Neuron (in vitro differentiated cells): ENCODE results near the gene ELL.
"Not testable (repeated sequence)": the region's sequence is repeated elsewhere in the genome, so short reads cannot be mapped to it uniquely, and the experiment has no call there.

ENCODE experiments used
- H2AFZ ChIP-seq: one replicate; pipeline ENCODE4 v1.6.1; 2013; ENCODE audit warnings: low read depth, mild to moderate bottlenecking, inconsistent platforms, low read length, moderate library complexity
- H3K27me3 ChIP-seq: one replicate; pipeline ENCODE4 v1.6.1; 2013; ENCODE audit warnings: low read length; ENCODE audit not compliant: insufficient read depth
- H3K36me3 ChIP-seq: one replicate; pipeline ENCODE4 v1.6.1; 2013; ENCODE audit warnings: low read length; ENCODE audit not compliant: insufficient read depth
- H3K4me1 ChIP-seq: one replicate; pipeline ENCODE4 v1.6.1; 2013; ENCODE audit warnings: low read length; ENCODE audit not compliant: insufficient read depth
- H3K4me3 ChIP-seq: 2 replicates; pipeline ENCODE4 v1.5.1; 2013; ENCODE audit warnings: mild to moderate bottlenecking, low read length, moderate library complexity
- H3K9me3 ChIP-seq: one replicate; pipeline ENCODE4 v1.6.1; 2013; ENCODE audit warnings: low read length

ELL gene

DNA sequence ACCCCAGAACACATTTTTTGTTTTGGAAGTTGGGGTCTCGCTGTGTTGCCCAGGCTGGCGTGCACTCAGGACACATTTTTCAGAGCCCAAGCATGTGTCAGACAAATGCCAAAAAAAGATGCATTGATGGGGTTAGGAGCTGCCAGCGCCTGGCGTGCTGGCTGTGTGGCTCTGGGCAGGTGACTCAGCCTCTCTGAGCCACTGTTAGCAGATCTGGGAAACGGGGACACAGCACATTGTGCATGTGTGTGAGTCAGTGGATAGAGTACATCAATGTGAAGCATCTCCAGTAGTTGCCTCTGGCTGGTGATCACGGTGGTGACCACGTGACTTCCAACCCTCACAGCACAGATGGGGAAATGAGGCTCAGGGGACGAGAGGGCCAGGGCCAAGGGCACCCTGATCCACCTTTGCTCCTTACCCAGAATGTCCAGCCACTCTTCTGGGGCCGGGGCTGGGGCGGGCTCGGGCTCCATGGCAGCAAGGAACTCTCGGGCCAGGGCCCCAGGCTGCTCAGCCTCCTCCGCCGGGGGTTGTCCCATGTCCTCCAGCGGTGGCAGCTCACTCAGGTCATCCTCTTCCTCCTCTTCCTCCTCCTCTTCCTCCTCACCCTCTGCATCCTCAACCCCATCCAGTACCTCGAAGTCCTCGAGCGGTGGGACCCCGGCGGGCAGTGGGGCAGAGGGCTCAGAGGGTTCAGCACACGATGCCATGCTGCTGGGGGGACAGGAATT is 19.6 kb upstream of the ELL start:
- Histone ChIP-seq H3K4me1 (peaks cover 10% of the 10 kb centered on the region), H3K36me3 (peaks cover 42% of the 10 kb centered on the region), H2AFZ (no peak overlapping the region), H3K27me3 (no peaks in the 10 kb centered on the region), H3K4me3 (no peak overlapping the region), H3K9me3 (no peaks in the 10 kb centered on the region)

DNA sequence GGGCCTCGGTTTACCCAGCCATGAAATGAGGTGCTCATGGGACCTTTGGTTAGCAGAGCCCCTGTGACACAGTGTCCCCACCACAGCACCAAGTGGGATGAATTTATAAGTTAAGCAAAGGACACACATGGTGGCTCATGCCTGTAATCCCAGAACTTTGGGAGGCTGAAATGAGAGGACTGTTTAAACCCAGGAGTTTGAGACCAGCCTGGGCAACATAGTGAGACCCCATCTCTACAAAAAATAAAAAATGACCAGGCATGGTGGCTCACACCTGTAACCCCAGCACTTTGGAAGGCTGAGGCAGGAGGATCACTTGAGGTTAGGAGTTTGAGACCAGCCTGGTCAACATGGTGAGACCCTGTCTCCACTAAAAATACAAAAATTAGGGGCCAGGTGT is 18.3 kb upstream of the ELL start:
- peaks cover 50% of the 10 kb centered on the region for H3K36me3 ChIP-seq
- not testable (repeated sequence) for H3K9me3 ChIP-seq, H3K4me3 ChIP-seq, H3K4me1 ChIP-seq, H3K27me3 ChIP-seq, H2AFZ ChIP-seq

DNA sequence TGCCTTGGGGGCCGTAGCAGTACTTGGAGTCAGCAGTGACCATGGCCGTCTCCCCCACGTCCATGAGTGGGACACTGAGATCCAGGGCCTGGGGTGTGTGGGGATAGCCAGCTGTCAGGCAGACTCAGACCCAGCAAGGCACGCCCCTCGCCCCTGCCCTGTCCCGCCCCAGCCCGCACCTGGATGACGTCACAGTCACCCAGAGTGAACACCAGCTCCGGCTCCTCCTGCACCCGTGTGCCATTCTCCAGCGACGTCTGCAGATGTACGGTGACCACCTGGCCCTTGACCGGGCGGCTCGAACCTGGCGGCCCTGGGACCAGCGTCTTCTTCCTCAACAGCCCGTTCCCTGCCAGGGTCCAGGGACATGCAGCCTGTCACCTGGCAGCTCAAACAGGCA is 17.5 kb upstream of the ELL start:
- Histone ChIP-seq H3K9me3 (no peaks in the 10 kb centered on the region), H2AFZ (no peak overlapping the region), H3K36me3 (peaks cover 52% of the 10 kb centered on the region), H3K4me1 (peaks cover 10% of the 10 kb centered on the region), H3K4me3 (no peak overlapping the region), H3K27me3 (no peaks in the 10 kb centered on the region)

DNA sequence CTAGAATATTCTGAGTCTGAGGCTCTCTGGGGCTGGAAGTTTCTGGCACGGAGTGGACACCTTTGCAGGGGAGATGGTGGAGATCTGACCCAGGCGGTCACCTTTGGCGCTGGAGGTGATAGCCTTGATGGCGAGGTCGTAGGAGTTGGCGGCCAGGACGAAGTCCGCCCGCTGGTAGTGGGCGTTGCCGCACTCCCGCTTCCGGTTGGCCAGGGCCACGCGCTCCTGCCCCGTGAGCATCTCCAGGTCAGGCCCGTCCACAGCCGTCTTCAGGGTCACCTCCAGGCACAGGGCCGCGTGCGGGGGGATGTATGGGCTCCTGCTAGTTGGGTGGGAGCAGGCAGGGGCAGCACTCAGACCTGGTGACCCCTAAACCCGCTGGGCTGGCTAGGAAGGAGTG is 16.2 kb upstream of the ELL start:
- no peaks in the 10 kb centered on the region for H3K9me3 ChIP-seq
- H3K4me3 ChIP-seq = no peak overlapping the region
- H3K27me3 ChIP-seq = no peaks in the 10 kb centered on the region
- no peak overlapping the region for H2AFZ ChIP-seq
- peaks cover 6% of the 10 kb centered on the region for H3K4me1 ChIP-seq
- H3K36me3 ChIP-seq = peaks cover 53% of the 10 kb centered on the region

DNA sequence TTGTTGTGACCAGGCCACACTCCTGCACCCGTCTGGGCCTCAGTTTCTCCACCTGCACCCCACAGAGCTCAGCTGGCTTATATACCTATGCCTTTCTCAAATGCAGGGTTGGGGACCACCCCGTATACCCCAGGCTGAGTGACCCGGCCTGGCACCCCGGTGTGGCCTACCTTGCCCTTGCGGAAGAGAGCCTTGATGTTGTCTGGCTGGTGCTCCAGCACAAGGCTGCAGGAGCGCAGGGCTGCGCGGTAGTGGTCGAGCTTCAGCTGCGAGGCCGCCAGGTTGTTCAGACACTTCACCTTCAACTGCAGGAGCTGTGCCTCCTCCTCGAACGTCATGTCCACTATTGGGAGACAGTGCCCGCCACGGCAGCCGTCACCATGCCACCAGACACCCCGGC is 15.6 kb upstream of the ELL start:
- Histone ChIP-seq H3K27me3 (no peaks in the 10 kb centered on the region), H3K36me3 (peaks cover 59% of the 10 kb centered on the region), H3K4me3 (no peak overlapping the region), H2AFZ (no peak overlapping the region), H3K4me1 (peaks cover 3% of the 10 kb centered on the region), H3K9me3 (no peaks in the 10 kb centered on the region)

DNA sequence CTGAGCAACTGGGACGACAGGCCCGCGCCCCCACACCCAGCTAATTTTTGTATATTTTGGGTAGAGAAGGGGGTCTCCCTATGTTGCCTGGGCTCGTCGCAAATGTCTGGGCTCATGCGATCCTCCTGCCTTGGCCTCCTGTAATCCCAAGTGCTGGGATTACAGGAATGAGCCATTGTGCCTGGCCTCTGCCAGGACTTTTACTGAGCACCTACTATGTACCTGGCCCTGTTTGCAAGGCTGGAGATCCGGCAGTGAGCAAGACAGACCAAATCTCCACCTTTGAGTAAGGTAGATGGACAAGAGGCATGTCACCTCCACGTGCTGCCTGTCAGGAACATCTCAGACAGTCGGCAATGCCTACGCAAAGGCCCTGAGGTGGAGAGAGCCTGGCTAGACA is 14.6 kb upstream of the ELL start:
- Histone ChIP-seq H2AFZ (no peak overlapping the region), H3K9me3 (no peaks in the 10 kb centered on the region), H3K4me1 (no peaks in the 10 kb centered on the region), H3K36me3 (peaks cover 60% of the 10 kb centered on the region), H3K27me3 (no peaks in the 10 kb centered on the region), H3K4me3 (no peak overlapping the region)

DNA sequence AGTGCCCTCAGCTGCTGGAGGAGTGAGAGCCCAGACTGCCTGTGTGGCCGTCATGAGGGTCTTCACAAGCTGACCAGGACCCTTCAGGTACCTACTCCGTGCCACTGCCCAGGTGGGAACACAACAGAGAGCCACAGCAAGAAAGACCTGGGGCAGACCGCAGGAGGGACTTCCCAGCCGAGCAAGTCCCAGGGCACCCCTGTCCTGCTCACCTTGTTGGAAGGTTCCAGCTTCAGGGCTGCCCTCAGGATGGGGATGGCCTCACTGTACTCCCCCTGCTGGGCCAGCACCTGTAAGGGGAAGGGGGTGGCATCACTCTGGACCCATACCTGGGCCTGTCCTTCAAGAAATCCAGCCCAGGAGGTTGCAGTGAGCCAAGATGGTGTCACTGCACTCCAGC is 11.2 kb upstream of the ELL start:
- Histone ChIP-seq H3K4me1 (no peaks in the 10 kb centered on the region), H3K4me3 (no peak overlapping the region), H2AFZ (no peak overlapping the region), H3K27me3 (no peaks in the 10 kb centered on the region), H3K36me3 (peaks cover 38% of the 10 kb centered on the region), H3K9me3 (no peaks in the 10 kb centered on the region)

DNA sequence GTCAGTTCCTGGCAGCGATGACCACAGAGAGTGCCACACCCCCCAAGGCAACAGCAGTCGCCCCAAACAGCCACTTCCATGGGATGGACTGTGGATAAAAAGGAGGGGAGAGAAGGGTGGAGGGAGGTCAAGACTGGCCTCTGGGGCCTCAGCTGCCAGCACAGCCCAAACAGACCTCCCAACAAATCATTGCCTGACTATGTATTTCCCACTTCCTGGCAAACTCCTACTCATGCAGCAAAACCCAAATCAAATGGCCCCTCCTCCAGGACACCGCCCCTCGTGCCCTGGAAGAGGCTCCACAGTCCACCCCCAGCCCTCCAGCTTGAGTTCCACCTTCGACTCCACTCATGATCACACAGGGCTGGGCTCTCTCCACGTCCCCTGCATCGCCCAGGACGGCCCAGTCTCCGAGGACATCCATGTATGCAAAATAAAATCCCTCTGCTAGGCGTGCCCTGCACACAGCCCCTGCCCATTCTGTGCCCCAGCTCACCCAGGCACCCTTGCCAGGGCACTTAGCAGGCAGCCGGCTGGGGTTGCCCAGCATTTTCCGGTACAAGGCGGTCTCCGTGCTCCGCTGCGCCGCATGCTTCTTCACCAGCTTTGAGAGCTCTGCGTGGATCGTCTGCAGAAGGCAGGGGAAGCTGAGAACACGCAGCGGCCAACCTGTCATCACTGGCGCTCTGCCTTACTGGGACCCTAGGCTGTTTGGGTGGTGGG is 10.5 kb upstream of the ELL start:
- Histone ChIP-seq H2AFZ (no peak overlapping the region), H3K4me3 (no peak overlapping the region), H3K9me3 (no peaks in the 10 kb centered on the region), H3K27me3 (no peaks in the 10 kb centered on the region), H3K4me1 (no peaks in the 10 kb centered on the region), H3K36me3 (peaks cover 31% of the 10 kb centered on the region)

DNA sequence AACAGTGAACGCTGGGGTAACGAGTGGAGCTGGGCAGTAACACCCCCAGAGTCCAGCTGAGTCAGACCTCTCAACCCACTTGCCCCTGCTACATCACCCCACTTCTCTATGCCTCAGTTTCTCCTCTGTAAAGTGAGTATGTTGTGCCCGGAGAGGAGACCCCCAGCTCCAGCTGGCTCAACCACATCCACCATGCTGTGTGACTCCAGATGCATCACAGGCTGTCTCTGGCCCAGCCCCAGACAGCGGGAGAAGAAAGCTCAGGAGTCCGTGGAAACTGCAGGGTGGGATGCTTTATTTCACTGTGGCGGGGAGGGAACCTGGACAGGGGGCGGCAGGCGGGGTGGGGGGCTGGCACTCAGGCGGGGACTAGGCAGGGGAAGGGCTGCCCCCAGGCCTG is 9.6 kb upstream of the ELL start:
- H3K27me3 ChIP-seq = no peaks in the 10 kb centered on the region
- H3K9me3 ChIP-seq = no peaks in the 10 kb centered on the region
- peaks cover 22% of the 10 kb centered on the region for H3K36me3 ChIP-seq

DNA sequence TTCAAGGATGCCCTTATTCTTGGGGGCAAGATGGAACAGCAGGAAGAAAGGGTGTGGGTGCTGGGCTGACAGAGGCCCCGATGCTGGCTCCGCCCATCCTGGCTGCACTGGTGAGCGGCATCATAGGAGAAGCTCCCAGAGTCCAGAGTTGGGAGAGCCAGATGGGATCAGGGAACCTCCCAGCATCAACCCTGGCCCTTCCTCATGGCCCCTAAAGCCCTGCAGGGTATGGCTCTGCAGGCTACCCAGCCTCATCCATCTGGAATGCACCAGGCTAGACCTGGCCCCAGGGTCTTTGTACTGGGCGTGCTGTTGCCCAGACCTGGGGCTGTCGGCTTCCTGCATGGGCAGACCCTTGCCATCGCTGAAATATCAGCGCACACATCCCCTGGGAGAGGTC is 7.9 kb upstream of the ELL start:
- Histone ChIP-seq H3K36me3 (peaks cover 11% of the 10 kb centered on the region), H3K4me1 (no peaks in the 10 kb centered on the region), H3K9me3 (no peaks in the 10 kb centered on the region), H3K27me3 (no peaks in the 10 kb centered on the region), H3K4me3 (no peak overlapping the region), H2AFZ (no peak overlapping the region)

More for the DNA sequence above, 9.6 kb upstream of the ELL start:
- Histone ChIP-seq H2AFZ (no peak overlapping the region), H3K4me3 (no peak overlapping the region), H3K4me1 (no peaks in the 10 kb centered on the region)

DNA sequence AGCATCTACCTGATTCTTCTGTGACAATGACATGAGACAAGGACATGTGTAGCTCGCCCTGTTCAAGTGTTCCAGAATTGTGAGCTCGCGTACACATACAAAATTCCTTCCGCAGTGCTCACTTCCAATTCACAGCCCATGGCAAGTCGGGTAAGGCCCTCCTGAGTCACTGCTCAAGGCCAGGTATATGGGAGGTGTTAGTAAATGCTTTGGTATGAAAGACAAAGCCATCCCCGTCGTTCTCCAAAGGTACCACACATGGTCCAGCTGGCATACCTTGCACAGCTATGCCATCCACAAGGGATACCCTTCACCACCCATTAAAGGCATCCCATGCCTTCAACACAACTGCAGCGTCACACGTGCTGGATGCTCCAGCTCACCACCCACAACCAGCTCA is 4.4 kb upstream of the ELL start:
- Histone ChIP-seq H3K36me3 (peaks cover 2% of the 10 kb centered on the region), H3K4me3 (no peak overlapping the region)

DNA sequence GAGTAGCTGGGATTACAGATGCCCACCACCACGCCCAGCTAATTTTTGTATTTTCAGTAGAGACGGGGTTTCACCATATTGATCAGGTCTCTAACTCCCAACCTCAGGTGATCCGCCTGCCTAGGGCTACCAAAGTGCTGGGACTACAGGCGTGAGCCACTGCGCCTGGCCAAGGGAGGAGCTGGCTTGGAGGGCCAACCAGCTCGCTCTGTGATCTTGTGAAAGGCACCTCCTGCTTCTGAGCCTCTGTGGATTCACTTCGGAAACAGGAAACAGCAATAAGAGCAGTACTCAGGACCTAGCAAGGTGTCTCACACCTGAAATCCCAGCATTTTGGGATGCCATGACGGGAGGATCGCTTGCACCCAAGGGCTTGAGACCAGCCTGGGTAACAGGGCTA is 2.0 kb upstream of the ELL start:
- no peaks in the 10 kb centered on the region for H3K9me3 ChIP-seq
- no peak overlapping the region for H3K4me3 ChIP-seq
- H2AFZ ChIP-seq = no peak overlapping the region
- no peaks in the 10 kb centered on the region for H3K27me3 ChIP-seq
- no peaks in the 10 kb centered on the region for H3K36me3 ChIP-seq
- peaks cover 13% of the 10 kb centered on the region for H3K4me1 ChIP-seq

More for the DNA sequence above, 4.4 kb upstream of the ELL start:
- H3K4me1 ChIP-seq = peaks cover under 1% of the 10 kb centered on the region
- H3K9me3 ChIP-seq = no peaks in the 10 kb centered on the region
- H3K27me3 ChIP-seq = no peaks in the 10 kb centered on the region
- no peak overlapping the region for H2AFZ ChIP-seq

DNA sequence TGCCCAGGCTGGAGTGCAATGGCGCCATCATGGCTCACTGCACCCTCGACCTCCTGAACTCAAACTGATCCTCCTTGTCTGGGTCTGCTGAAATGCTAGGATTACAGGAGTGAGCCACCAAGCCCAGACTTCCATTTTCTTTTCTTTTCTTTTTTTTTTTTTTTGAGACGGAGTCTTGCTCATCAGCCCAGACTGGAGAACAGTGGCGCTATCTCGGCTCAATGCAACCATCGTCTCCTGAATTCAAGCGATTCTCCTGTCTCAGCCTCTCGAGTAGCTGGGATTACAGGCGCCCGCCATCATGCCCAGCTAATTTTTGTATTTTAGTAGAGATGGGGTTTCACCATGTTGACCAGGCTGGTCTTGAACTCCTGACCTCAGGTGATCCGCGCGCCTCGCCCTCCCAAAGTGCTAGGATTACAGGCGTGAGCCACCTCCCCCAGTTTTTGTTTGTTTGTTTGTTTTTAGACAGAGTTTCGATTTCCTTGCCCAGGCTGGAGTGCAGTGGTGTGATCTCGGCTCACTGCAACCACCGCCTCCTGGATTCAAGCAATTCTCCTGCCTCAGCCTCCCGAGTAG is 1.1 kb upstream of the ELL start:
- not testable (repeated sequence) for H3K9me3 ChIP-seq, H3K36me3 ChIP-seq, H2AFZ ChIP-seq, H3K4me3 ChIP-seq, H3K27me3 ChIP-seq
- H3K4me1 ChIP-seq = peaks cover 13% of the 10 kb centered on the region
